Keratinocyte (primary cell): ENCODE data around the gene PTPRB.

ENCODE experiments used
- EZH2 ChIP-seq: IDR thresholded peaks from one replicate; pipeline ENCODE4 v1.6.1; 2012; ENCODE audit warnings: inconsistent platforms, mild to moderate bottlenecking, low read length, moderate library complexity
- TF ChIP-seq, protein P1 (sequence below), 3 experiments: IDR thresholded peaks in 1 of 3; conservative IDR thresholded peaks in 1 of 3; optimal IDR thresholded peaks in 1 of 3; 2 replicates in 2 of 3; 3 replicates in 1 of 3; pipeline versions ENCODE3 to v1.5.1; 2011; ENCODE audit warnings: low read length in 3 of 3, mild to moderate bottlenecking in 3 of 3, moderate library complexity in 2 of 3, control low read depth in 1 of 3, inconsistent platforms in 1 of 3; ENCODE audit not compliant: insufficient read depth in 2 of 3; ENCODE audit errors: extremely low read depth in 1 of 3

DNA sequence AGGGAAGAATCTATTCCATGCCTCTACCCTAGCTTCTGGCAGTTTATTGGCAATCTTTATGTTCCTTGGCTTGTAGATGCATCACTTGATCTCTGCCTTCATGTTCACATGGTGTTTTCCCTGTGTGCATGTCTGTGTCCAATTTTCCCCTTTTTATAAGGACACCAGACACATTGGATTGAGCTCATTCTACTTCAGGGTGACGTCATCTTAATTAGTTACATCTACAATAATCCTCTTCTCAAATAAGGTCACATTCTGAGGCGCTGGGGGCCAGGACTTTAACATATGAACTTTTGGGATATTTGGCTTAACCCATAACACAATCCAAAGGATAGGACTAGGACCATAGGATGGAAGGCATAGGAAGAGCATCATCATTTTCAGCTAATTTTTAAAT, 169.8 kb downstream of the PTPRB start:
- TF ChIP-seq, protein P1, sequence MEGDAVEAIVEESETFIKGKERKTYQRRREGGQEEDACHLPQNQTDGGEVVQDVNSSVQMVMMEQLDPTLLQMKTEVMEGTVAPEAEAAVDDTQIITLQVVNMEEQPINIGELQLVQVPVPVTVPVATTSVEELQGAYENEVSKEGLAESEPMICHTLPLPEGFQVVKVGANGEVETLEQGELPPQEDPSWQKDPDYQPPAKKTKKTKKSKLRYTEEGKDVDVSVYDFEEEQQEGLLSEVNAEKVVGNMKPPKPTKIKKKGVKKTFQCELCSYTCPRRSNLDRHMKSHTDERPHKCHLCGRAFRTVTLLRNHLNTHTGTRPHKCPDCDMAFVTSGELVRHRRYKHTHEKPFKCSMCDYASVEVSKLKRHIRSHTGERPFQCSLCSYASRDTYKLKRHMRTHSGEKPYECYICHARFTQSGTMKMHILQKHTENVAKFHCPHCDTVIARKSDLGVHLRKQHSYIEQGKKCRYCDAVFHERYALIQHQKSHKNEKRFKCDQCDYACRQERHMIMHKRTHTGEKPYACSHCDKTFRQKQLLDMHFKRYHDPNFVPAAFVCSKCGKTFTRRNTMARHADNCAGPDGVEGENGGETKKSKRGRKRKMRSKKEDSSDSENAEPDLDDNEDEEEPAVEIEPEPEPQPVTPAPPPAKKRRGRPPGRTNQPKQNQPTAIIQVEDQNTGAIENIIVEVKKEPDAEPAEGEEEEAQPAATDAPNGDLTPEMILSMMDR (optimal IDR thresholded peaks at IDR 0.05 in 1 of 3, IDR thresholded peaks at IDR 0.05 in 1 of 3, conservative IDR thresholded peaks at IDR 0.05 in 1 of 3; ENCODE audit: extremely low read depth in 1 of 3, insufficient read depth in 2 of 3, low read length in 3 of 3), result no peak
- TF ChIP-seq EZH2, result no peak
